ENCODE data around the gene ARL15. TPM values are rescaled to one million over a fixed set of nuclear protein-coding genes. Genes with fewer than 3 reads are reported as not detected.

Gene ARL15
- total and polyA plus RNA-seq, 9 of the 15 experiments (the other 6 are each of a cell fraction or from before 2014, with no cell fraction given) = 18.5 to 80.4 (median 57.0) TPM

DNA sequence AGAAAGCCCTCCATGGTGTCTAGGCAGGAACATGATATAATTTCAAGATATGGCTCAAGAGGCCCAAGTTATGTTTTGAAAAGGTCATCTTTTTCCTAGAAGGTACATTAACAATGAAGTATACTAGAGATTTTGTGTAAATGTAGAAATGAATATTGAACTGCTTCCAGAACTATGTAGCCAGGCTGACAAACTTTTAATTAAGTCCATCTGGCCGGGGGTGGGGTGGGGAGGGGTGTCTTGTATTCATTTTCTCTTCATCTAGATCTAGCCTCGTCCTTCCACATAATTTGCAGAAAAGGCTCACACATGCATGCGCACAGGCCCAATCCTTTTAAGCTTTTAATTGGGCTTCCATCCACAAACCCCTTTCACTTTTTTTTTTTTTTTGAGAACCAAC lies 323.3 kb downstream of the ARL15 start:
- peaks cover 4% of the 10 kb centered on the region; the same call in 2 of the 3 replicates for H3K36me3 ChIP-seq (ENCODE audit: control insufficient read depth, insufficient read depth, low read length)
- POLR2A ChIA-PET = no interaction called here
- no peak overlapping the region for H2AFZ ChIP-seq (ENCODE audit: low read depth, low read length)
- no peak overlapping the region for H3K27ac ChIP-seq (ENCODE audit: extremely low read depth, low read depth, low read length)
- CTCF ChIA-PET (ENCODE audit: low intra/inter-chr PET ratio) = no interaction called here
- intact Hi-C loops (cut with micrococcal nuclease) (no loop called here), in situ Hi-C loops (cut with MboI) (no loop called here)
- no TSS peak for BruUV-seq (replicated peaks)
- FAIRE-seq (no peak), ATAC-seq (no peak), DNase-seq (ENCODE audit: extremely low read depth in 1 of 4, low spot score in 3 of 4) (no peak)
- no peak overlapping the region for H3K4me2 ChIP-seq (ENCODE audit: insufficient read depth, low read length)
- H3K4me3 ChIP-seq = no peak overlapping the region
- H3K9me3 ChIP-seq (replicated peaks; ENCODE audit: control insufficient read depth, insufficient read depth, low read depth, low read length) = no peaks in the 10 kb centered on the region
- H4K20me1 ChIP-seq (replicated peaks; ENCODE audit: control insufficient read depth, insufficient read depth, low read length) = no peaks in the 10 kb centered on the region
- no peaks in the 10 kb centered on the region for H3K9me1 ChIP-seq (ENCODE audit: control insufficient read depth, insufficient read depth, low read length)
- H3K9ac ChIP-seq (ENCODE audit: insufficient read depth in 1 of 2, low read depth in 2 of 2, low read length in 2 of 2) = no peak overlapping the region
- no peaks in the 10 kb centered on the region for H3K27me3 ChIP-seq (ENCODE audit: control insufficient read depth in 2 of 2, insufficient read depth in 2 of 2, low read length in 2 of 2)
- WGBS (ENCODE audit: insufficient coverage, low coverage, missing lambda C conversion rate) = 90% methylated on average over 3 of the region's 3 CpGs
- no peaks in the 10 kb centered on the region for H3K79me2 ChIP-seq (ENCODE audit: control insufficient read depth, insufficient read depth, low read length)
- H3K4me1 ChIP-seq (replicated peaks in 1 of 2; ENCODE audit: control insufficient read depth in 2 of 2, insufficient read depth in 2 of 2, low read length in 2 of 2) = no peaks in the 10 kb centered on the region
- TF ChIP-seq SLC30A9 (CRISPR knock-in tag; IDR thresholded peaks at IDR 0.05) (no peak), ZNF224 (CRISPR knock-in tag; IDR thresholded peaks at IDR 0.05) (no peak), E2F6 (IDR thresholded peaks at IDR 0.05; ENCODE audit: borderline replicate concordance in 1 of 2, extremely low read depth in 1 of 2, insufficient read depth in 1 of 2, insufficient read length in 1 of 2, low read depth in 1 of 2, low read length in 1 of 2, poor library complexity in 1 of 2, severe bottlenecking in 1 of 2) (no peak), ZNF318 (IDR thresholded peaks at IDR 0.05; ENCODE audit: borderline replicate concordance in 1 of 2, low read depth in 1 of 2) (no peak), ZNF551 (CRISPR knock-in tag; IDR thresholded peaks at IDR 0.05) (no peak), RFX5 (IDR thresholded peaks at IDR 0.05; ENCODE audit: low read depth, low read length) (no peak), GABPB1 (CRISPR knock-in tag; IDR thresholded peaks at IDR 0.05) (no peak)
- TF ChIP-seq, protein P1, sequence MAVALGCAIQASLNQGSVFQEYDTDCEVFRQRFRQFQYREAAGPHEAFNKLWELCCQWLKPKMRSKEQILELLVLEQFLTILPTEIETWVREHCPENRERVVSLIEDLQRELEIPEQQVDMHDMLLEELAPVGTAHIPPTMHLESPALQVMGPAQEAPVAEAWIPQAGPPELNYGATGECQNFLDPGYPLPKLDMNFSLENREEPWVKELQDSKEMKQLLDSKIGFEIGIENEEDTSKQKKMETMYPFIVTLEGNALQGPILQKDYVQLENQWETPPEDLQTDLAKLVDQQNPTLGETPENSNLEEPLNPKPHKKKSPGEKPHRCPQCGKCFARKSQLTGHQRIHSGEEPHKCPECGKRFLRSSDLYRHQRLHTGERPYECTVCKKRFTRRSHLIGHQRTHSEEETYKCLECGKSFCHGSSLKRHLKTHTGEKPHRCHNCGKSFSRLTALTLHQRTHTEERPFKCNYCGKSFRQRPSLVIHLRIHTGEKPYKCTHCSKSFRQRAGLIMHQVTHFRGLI (CRISPR knock-in tag; IDR thresholded peaks at IDR 0.05) = no peak
- TF ChIP-seq, protein P2, sequence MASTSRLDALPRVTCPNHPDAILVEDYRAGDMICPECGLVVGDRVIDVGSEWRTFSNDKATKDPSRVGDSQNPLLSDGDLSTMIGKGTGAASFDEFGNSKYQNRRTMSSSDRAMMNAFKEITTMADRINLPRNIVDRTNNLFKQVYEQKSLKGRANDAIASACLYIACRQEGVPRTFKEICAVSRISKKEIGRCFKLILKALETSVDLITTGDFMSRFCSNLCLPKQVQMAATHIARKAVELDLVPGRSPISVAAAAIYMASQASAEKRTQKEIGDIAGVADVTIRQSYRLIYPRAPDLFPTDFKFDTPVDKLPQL (IDR thresholded peaks at IDR 0.05; ENCODE audit: extremely low read depth, insufficient read length) = no peak

Measured in K562 (cell line).